ENCODE results near the gene TTC16. TPM values are rescaled to one million over a fixed set of nuclear protein-coding genes. Genes with fewer than 3 reads are reported as not detected.

The TTC16 gene
- total RNA-seq, 1 donor from 2014 or later = 0.10 TPM

Other genes with a start within 250 kb of the TTC16 start
- 10.8 and 37.5 TPM in 2 replicates for gene STXBP1, start 103.8 kb upstream of the TTC16 start, total RNA-seq
- gene CFAP157, start 9.1 kb upstream of the TTC16 start, total RNA-seq = 0.10 TPM in 1 of 2 replicates, not detected in the other
- 21.8 and 45.1 TPM in 2 replicates for gene PTRH1, start 416 bp upstream of the TTC16 start, total RNA-seq
- 3.3 and 6.4 TPM in 2 replicates for gene TOR2A, start 19.2 kb downstream of the TTC16 start, total RNA-seq
- 0.05 and 0.17 TPM in 2 replicates for gene SH2D3C, start 62.6 kb downstream of the TTC16 start, total RNA-seq
- gene CDK9, start 70.0 kb downstream of the TTC16 start, total RNA-seq = 43.6 and 69.1 TPM in 2 replicates
- gene FPGS, start 86.8 kb downstream of the TTC16 start, total RNA-seq = 75.2 and 136 TPM in 2 replicates
- gene ENG, start 138.6 kb downstream of the TTC16 start, total RNA-seq = 0.87 and 6.8 TPM in 2 replicates
- gene AK1, start 161.6 kb downstream of the TTC16 start, total RNA-seq = 37.3 and 43.8 TPM in 2 replicates
- 23.1 and 30.5 TPM in 2 replicates for gene ST6GALNAC6, start 183.5 kb downstream of the TTC16 start, total RNA-seq
- 31.8 and 33.0 TPM in 2 replicates for gene ST6GALNAC4, start 201.0 kb downstream of the TTC16 start, total RNA-seq
- gene PIP5KL1, start 214.7 kb downstream of the TTC16 start, total RNA-seq = 0.65 and 2.1 TPM in 2 replicates
- 6.4 and 7.1 TPM in 2 replicates for gene DPM2, start 221.8 kb downstream of the TTC16 start, total RNA-seq